ENCODE results near the gene RCSD1.

The RCSD1 gene

GRCh38 chr1:167676916-167677848, 47.1 kb downstream of the RCSD1 start:
- H3K27me3 ChIP-seq: no peaks in the 10 kb centered on the region
- H3K4me1 ChIP-seq: peaks cover 6% of the 10 kb centered on the region
- no peaks in the 10 kb centered on the region for H3K36me3 ChIP-seq
- no peak for DNase-seq
- no peaks in the 10 kb centered on the region for H3K9me3 ChIP-seq
- TF ChIP-seq, protein P1, sequence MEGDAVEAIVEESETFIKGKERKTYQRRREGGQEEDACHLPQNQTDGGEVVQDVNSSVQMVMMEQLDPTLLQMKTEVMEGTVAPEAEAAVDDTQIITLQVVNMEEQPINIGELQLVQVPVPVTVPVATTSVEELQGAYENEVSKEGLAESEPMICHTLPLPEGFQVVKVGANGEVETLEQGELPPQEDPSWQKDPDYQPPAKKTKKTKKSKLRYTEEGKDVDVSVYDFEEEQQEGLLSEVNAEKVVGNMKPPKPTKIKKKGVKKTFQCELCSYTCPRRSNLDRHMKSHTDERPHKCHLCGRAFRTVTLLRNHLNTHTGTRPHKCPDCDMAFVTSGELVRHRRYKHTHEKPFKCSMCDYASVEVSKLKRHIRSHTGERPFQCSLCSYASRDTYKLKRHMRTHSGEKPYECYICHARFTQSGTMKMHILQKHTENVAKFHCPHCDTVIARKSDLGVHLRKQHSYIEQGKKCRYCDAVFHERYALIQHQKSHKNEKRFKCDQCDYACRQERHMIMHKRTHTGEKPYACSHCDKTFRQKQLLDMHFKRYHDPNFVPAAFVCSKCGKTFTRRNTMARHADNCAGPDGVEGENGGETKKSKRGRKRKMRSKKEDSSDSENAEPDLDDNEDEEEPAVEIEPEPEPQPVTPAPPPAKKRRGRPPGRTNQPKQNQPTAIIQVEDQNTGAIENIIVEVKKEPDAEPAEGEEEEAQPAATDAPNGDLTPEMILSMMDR (IDR thresholded peaks at IDR 0.05; ENCODE audit: low read depth, low read length): no peak
- no peak overlapping the region for H3K4me3 ChIP-seq (ENCODE audit: low read depth, low read length)

- Histone ChIP-seq H3K4me3 (ENCODE audit: low read depth, low read length) (no peak overlapping the region), H3K9me3 (no peaks in the 10 kb centered on the region), H3K4me1 (peaks cover 6% of the 10 kb centered on the region), H3K36me3 (no peaks in the 10 kb centered on the region), H3K27me3 (no peaks in the 10 kb centered on the region)
- peak; percentile 54 for DNase-seq
- TF ChIP-seq, protein P1 (IDR thresholded peaks at IDR 0.05; ENCODE audit: low read depth, low read length): no peak
These were observed 48.4 kb downstream of the RCSD1 start for GRCh38 chr1:167678422-167678821.

- Histone ChIP-seq H3K4me1 (peaks cover 6% of the 10 kb centered on the region), H3K9me3 (no peaks in the 10 kb centered on the region), H3K27me3 (no peaks in the 10 kb centered on the region), H3K36me3 (no peaks in the 10 kb centered on the region), H3K4me3 (ENCODE audit: low read depth, low read length) (no peak overlapping the region)
- TF ChIP-seq, protein P1 (IDR thresholded peaks at IDR 0.05; ENCODE audit: low read depth, low read length): no peak
- no peak for DNase-seq
These were observed 48.8 kb downstream of the RCSD1 start for GRCh38 chr1:167678838-167679237.

GRCh38 chr1:167679714-167680113, 49.7 kb downstream of the RCSD1 start:
- Histone ChIP-seq H3K27me3 (no peaks in the 10 kb centered on the region), H3K4me1 (peaks cover 6% of the 10 kb centered on the region), H3K9me3 (no peaks in the 10 kb centered on the region), H3K4me3 (ENCODE audit: low read depth, low read length) (no peak overlapping the region), H3K36me3 (no peaks in the 10 kb centered on the region)
- DNase-seq: no peak
- TF ChIP-seq, protein P1 (IDR thresholded peaks at IDR 0.05; ENCODE audit: low read depth, low read length): no peak

- Histone ChIP-seq H3K4me3 (ENCODE audit: low read depth, low read length) (no peak overlapping the region), H3K4me1 (peaks cover 4% of the 10 kb centered on the region), H3K27me3 (no peaks in the 10 kb centered on the region), H3K36me3 (no peaks in the 10 kb centered on the region), H3K9me3 (no peaks in the 10 kb centered on the region)
- peak; percentile 29 for DNase-seq
- TF ChIP-seq, protein P1 (IDR thresholded peaks at IDR 0.05; ENCODE audit: low read depth, low read length): no peak
These were observed 51.0 kb downstream of the RCSD1 start for GRCh38 chr1:167681024-167681423.

DNA sequence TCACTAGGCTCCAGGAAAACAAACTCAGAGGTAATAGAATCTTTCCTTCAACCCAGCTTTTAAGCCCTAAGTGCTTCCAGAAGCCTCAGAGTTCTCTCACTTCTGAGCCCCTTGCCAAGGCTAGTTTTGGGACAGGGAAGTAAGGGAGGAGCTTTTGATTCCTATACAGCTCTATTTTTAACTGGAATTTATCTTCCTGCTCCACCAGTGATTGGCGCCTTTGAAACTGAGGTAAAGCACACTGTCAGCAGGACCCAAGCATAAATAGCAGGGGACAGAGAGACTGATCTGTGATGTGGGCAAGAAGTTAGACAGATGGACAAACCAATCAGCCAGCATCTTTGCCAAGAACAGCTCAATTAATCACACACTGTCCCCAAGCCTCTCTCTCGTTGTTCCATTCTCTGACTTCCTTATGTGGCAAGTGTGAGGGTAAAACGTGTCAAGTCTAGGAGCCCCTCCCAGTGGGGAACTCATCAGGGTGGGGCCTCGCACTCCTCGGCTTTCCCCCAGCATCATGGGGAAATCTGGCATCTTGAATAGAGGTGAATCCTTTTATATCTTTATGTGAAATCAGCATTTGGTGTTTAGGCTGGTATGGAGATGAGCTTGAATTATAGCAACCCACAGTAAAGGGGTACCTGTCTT, 51.5 kb downstream of the RCSD1 start:
- H3K4me3 ChIP-seq (ENCODE audit: low read depth, low read length): no peak overlapping the region

More for the DNA sequence above, 51.5 kb downstream of the RCSD1 start:
- Histone ChIP-seq H3K36me3 (no peaks in the 10 kb centered on the region), H3K4me1 (peaks cover 4% of the 10 kb centered on the region), H3K27me3 (no peaks in the 10 kb centered on the region), H3K9me3 (no peaks in the 10 kb centered on the region)
- DNase-seq: no peak
- TF ChIP-seq, protein P1 (IDR thresholded peaks at IDR 0.05; ENCODE audit: low read depth, low read length): no peak

All from BE2C (cell line).